HG02588 (cell line): ENCODE results near the gene VHLL.

Experiments
- ATAC-seq: cut with Tn5 transposase; IDR thresholded peaks from one replicate; pipeline ENCODE4 v1.9.1; 2021; ENCODE audit warnings: mild to moderate bottlenecking, moderate library complexity; ENCODE audit not compliant: unreplicated experiment

The VHLL gene

DNA sequence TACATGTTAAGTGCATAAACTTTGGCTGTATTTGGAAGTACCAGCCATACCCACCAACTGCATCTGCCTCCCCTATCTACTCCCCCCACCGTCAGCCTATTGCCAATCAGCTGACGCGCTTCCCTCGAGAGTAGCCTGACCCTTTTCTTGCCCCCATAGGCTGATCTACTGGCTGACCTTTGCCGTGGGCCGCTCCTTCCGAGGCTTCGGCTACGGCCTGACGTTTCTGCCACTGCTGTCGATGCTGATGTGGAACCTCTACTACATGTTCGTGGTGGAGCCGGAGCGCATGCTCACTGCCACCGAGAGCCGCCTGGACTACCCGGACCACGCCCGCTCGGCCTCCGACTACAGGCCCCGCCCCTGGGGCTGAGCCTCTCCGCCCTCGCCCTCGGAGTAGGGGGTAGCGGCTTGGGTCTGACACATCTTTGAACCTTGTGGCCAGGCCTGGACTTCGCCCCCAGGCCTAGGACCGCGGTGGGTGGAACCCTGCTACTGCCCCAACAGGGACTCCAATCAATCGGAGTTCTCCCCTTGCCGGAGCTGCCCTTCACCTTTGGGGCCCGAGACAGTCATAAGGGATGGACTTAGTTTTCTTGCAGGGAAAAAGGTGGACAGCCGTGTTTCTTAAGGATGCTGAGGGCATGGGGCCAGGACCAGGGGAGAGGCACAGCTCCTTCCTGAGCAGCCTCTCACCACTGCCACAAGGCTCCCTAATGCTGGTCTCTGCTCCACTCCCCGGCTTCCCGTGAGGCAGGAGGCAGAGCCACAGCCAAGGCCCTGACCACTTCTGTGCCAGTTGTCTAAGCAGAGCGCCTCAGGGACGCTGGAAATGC lies 7.7 kb downstream of the VHLL start:
- no peak for ATAC-seq

DNA sequence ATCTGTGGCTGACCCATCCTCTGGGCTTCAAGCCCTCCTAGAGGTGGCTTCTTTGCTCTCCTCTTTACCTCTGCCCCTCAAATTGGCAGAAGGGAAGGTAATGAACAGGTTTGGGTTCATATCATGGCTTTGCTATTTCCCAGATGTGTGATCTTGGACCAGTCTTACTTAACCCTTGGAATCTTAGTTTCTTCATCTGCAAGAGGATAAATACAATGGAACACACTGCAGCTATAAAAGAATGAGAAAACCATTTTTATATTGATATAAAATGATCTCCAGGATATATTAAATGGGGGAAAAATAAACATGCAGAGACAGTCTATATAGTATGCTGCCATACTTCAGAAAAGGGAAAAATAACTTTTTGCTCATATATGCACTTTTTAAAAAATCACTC lies 9.2 kb downstream of the VHLL start:
- ATAC-seq, result no peak

DNA sequence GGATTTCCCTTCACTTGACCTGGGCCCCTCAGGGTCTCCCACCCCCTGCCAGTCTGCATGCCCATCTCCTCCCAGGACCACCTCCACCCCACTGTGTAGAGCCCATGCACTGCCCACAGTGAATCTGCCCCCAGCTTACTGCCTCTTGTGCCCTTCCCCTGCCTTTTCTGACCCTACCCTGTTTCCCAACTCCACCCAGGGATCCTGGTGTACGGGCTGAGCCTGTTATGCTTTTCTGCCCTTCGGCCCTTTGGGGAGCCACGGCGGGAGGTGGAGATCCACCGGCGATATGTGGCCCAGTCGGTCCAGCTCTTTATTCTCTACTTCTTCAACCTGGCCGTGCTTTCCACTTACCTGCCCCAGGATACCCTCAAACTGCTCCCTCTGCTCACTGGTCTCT lies 13.0 kb downstream of the VHLL start:
- no peak for ATAC-seq

DNA sequence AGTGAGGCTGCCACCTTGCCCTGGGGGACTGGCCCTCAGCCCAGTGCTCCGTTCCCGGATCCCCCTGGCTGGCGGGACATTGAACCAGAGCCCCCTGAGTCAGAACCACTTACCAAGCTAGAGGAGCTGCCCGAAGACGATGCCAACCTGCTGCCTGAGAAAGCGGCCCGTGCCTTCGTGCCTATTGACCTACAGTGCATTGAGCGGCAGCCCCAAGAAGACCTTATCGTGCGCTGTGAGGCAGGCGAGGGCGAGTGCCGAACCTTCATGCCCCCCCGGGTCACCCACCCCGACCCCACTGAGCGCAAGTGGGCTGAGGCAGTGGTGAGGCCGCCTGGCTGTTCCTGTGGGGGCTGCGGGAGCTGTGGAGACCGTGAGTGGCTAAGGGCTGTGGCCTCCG lies 13.7 kb downstream of the VHLL start:
- ATAC-seq, result no peak

DNA sequence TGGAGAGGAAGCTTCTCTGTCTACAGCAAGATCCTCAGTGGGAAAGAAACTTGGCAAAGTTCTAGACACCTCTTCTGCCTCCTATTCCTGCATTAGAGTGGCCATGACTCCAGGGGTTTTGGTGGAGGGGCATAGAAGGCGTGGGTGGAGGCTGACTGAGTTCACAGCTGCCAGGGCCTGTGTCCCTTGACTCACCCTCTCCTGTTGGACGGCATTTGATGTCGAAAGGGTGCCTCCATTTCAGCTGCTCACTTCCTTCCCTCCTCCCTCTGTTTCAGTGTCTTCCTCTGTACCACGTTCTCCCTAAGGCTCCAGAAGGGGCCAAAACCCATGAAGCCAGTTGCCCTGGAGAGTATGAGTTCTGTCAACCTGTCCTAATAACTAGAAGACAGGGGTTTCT lies 14.3 kb downstream of the VHLL start:
- ATAC-seq, result no peak

DNA sequence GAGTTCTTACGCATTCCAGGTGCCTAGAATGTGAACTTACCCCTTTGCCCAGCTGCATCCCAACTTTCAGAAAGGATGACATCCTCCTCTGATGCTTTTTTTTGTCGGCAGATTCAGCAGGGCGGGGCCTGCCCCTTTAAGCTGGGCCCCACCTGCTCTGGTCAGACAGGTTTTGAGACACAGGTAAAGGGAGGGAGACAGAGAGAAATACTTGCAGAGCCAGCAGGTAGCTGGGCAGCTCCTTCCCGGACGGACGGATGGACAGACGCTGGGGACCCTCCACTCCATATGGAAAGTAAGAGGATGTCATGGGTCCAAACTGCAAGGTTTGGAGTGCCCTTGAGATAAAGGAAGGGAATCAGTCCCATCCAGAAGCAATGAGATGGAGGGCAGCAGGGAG lies 15.0 kb downstream of the VHLL start, which contains the start of gene TMEM79:
Gene TMEM79 (plus strand): TSS at position 214 of the 400 bp plus-strand sequence. CDS start 902 bp downstream, outside the sequence.
- ATAC-seq, result no peak

DNA sequence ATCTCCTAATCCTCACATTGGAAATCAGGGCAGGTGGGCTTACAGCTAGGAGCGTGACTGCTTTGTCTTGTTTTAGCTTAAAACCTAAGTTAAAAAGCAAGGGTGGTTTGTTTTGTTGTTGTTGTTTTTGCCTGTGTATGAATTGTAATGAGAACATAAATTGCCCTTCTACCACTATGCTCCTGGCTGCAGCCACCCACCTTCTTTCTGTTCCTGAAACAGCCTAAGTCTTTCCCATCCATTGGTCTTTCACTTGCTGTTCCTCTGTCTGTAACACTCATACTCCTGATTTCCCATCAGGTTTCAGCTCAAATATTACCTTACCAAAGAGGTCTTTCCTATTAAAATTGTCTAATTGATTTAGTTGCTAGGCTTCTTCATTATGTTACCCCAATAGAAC lies 15.6 kb downstream of the VHLL start:
- ATAC-seq, result no peak

DNA sequence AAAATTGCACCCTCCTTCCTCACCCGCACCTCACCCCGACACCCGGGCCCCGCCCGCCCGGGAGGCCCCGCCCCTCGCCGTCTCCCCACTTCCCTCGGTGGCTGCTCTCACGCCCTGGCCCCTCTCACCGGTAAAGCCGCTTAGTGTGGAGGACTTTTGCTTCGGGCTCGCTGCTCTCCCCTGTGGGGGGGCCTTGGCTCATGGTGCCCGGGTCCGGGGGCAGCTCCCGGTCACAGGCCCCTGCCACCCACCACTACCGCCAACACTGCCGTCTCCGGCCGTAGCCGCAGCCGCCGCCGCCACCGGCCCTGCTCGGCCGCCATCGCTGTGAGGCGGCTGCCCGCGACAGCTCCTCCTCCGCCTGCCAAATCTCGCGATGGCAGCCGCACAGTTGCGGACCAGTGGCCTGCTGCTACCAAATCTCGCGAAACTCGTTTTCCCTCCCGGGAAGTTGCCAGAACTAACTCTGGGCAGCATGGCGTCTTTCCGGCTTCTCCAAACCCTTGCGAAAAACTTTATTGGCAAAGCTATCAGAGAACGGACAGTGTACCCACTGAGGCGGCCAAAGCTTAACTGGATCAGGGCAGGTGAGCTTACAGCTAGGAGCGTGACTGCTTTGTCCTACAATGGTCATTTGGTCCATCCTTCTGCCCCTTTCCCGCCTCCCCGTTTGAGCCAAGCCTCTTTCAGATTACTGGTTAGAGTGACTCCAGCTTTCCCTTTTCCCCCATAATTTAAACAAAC lies 16.5 kb downstream of the VHLL start, which contains the start of gene SMG5:
Gene SMG5 (minus strand): TSS at position 347 of the 744 bp plus-strand sequence. CDS start 145 bp downstream, at position 202.
- ATAC-seq, result peak; percentile 80

DNA sequence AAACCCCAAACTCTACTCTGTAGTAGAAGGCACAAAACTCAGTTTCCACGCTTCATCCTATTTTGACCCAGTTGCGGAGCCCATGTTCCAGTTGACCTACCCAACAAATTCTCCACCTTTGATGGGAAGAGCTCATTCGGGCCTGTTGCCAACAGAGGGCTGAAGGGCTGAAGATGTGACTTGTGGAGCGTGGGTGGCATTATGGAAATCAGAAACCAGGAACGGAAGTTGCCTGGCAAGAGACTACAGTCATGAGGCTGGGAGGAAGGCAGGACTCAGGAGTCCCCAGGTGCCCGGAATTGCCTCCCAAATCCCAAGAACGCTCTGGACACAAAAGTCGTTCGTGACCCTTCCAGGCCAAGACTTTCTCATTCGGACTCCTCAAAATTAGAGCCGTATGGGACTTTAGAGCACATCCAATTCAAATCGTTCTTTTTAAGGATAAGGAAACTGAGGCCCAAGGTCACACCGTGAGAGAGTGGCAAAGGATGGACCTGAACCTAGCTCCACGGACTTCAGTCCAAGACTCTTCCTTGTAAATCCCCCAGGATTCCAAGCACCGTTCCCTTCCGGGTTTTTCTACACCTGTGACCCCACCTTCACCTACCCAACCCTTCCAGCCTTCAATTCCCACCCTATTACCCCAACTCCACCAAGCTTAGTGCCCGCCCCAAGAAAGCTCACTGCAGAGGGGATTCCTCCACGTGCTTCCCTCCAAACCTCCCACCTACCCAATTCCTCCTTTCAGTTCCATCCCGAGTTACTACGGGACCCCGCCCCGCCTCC lies 17.2 kb downstream of the VHLL start:
- no peak for ATAC-seq

DNA sequence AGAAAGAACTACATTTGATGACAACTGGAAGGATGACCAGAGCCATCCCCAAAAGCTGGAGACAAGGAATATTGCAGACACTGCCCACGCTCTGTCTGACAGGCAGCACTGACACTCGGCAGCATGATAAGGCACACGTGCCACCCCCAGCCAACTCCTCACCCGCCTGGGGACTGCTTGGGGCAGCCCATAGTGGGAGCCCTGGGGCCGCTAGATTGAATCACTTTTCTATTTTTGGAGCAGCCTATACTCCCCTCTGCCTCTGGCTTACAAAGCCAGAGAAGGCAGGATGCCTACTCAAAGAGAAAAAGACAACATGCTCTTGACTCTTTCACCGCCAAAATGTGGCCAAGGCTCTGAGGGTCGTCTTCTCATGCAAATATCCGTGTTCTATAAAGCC lies 17.8 kb downstream of the VHLL start:
- ATAC-seq, result peak; percentile 39

DNA sequence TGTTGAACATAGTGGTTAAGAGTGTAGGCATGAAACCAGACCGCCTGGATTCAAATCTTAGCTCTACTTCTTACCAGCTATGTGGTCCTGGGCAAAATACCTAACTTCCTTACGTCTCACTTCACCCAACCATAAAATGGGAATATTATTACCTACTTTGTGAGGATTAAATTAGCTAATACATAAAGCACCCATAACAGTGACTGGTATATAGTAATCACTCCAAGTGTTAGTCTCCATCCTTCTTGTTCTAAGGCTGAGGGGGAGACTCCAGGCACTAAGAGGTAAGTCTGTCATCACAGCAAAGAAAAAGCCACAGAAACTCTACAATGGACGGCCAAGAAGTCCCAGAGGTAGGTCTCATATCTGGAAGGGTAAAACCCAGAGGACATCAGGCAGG lies 19.3 kb downstream of the VHLL start:
- ATAC-seq, result no peak

DNA sequence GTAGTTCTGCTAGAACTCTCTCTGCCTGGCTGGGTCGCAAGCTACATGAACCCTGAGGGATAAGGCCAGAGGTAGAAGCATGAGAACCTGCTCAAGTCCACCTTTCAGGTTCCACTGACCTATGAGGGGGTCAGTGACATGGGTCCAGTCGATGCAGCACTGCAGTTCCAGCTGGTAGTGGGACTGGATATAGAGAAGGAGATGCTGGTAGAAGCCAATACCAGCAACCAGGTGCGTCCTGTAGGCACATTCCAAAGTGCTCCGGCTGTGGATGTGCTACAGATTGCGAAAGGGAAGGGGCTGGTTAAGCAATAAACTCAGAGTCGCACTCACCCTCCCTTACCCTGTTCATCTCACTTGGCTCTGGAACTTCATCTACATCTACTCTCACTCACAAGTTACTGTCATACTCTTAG lies 22.1 kb downstream of the VHLL start:
- no peak for ATAC-seq

DNA sequence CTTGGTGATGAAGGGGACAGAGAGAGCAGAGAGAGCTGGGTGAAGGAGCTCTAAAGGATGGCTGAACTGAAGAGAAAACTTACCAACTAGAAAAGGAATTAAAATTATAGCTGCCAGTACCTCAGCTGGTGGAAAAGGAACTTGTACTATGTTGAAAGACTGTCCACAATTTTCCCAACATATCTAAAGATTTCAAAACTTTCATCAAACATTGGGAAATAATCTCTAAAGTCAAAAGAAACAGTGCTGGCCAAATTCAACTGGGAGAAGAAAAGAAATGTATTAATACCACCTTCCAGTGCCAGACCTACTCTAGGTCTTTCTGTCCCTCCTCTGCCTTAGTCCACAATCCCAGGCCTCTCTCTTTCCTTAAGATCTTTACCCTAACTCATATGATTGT lies 22.6 kb downstream of the VHLL start:
- ATAC-seq, result no peak

DNA sequence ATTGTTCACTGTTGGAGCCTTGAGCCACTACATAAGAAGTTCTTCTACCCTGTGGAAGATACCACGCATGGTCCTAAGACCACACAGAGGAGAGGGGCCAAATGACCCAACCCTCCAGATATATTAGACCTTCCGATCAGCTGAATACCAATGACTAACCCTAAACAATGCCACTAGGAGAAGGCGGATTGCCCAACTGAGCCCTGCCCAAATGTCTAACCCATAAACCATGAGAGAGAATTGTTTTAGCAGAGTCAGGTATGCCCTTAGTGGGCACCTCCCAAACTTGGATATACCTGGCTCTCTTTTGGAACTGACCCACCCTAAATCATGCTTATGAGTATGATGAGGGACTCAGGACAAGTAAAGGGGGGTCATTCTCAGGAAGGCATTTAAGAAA lies 28.8 kb downstream of the VHLL start:
- no peak for ATAC-seq

DNA sequence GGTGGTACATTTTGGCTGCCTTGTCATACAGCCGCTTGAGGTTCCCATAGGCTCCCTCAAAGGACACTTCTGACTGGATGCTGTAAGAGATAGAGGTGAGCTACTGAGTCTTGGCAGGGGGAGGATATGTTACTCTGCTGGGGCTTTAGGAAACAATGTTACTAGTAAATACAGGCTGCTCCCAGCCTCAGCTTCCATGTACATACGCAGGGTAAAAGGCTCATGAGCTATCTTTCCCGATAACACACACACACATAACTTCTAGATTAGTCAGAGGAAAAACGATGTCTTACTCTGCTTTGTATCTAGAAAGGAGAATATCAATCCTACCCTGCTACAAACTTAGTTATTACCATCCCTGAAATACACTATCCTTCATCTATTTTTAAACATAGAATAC lies 30.8 kb downstream of the VHLL start:
- ATAC-seq, result no peak

DNA sequence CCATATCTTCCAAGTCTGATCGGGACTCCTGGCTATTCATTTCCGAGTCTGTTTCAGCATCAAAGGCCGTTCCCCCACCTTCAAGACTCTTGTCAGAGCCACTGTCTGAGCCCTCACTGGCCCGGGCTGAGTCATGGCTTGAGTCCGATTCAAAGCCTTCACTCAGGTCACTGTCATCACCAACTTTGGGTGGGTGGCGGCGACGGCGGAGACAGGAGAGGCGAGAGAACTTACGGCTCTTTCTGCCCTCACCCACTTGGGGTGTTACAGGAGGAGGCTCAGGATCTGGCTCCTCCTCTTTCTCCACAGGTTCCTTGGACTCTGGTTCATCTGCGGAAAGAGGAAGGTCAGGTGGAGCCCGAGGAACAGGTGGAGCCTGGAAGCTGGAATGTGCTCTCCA lies 33.1 kb downstream of the VHLL start:
- no peak for ATAC-seq

DNA sequence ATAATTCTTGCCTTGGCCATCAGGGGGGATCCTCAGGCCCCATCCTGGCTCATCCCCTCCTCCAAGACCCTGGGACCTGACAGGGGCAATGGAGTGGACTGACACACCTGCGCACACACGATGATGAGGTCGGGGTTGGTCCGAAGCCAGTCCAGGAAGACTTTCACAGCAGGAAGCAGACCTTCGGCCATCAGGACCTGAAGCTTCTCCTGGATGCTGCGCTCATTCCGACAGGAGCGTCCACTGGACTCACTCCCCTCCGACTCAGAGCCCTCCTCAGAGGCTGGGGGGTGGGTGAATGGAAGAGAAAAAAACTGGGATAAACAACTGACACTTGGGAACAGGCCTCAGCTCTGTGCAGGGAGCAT lies 35.8 kb downstream of the VHLL start:
- ATAC-seq, result no peak

DNA sequence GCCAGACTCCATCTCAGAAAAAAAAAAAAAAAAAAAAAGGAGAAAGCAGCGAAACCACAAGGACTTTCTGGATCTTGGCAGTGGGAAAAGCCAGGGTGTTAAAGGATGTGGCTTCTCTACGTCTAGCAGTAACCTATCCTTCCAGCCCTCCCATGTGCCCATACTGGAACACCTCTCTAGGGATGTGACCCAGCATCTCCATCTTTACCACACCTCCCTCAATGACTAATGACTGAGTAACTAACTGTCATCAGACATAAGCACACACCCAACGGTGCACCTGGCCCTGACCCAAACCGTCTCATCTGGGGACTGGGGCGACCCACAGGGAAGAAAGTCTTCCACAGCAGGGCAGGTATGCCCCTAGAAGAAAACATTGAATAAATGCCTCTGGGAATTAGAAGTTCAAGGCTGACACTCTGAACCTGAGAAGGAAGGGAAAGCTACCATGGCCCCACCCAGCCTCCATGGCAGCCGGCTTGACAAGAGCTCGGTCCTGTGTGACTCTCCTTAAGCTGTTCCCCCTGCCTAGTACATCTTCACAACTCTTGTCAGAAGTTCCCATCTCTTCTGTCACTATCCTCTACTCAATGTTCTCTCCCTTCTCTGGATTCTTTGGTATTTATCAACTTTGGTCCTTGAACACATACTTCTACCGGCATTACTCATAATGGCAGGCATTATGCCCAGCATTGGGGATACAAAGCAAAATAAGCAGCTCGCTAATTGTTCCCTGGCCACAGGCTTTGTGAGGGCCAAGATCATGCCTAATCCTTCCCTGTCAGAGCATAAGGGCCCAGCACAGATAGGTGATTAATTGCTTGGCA lies 36.4 kb downstream of the VHLL start:
- no peak for ATAC-seq

DNA sequence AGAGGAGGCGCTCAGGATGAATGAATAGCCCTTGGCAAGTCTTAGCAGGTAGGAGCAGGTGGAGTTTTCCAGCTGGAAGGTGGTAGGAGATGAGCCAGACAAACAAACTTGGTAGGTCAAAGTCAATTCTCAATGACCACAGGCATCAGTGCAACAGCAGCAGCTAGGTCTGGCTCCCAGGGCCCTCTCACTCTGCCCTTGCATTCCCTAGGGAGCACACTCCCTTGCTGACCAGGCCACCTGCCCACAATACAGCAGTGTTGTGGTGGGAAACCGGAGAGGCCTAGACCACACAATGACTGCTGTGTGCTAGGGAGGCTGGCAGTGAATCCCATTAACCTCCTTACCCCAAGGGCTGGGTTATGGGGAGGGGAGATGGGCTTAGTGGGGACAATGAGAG lies 38.2 kb downstream of the VHLL start:
- no peak for ATAC-seq

DNA sequence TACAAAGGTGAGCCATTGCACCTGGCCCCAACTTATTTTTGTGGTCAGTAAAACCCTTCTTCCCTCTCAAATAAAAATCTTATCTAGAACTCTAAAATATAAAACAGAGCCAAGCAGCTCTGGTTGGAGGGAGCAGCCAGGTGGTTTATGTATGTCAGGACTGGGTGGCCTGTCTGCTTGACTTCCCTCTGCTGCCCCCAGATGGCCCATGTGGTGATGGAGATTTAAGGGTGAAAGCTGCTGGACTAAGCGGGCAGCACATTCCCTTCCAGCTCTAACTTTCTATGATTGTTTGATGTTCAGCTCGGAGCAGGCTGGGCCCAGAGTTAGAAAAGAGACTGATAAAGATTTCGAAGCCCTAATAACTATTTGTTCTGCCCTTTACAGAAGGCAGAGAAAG lies 39.3 kb downstream of the VHLL start:
- ATAC-seq, result no peak

DNA sequence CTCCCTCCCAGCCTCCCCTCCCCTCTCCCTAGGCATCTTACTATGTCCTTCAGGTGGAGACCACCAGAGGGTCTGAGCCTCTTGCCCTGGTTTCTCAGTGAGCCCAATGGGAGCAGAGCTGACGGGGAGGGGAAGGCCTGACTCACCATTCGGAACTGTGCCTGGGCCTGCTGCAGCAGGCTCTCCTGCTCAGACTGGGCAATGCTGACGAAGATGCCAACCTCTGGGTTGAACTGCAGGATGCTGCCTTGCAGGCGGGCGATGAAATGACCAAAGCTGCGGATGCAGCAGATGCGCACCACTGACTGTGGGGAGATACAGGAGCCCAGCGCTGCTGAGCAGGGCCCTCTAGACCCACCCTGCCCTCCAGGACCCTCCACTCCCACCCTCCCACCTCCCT lies 40.2 kb downstream of the VHLL start:
- ATAC-seq, result no peak
